Activated CD8-positive, alpha-beta T cell treated with anti-CD3 and anti-CD28 coated beads for 36 hours (primary cell): ENCODE results near the gene HTRA3. TPM values are rescaled to one million over a fixed set of nuclear protein-coding genes. Genes with fewer than 3 reads are reported as not detected.

Experiments
- ATAC-seq: fragments of 200-7000 bp; cut with Tn5 transposase; one replicate; pipeline ENCODE4 v1.10.0; 2021; ENCODE audit warnings: mild to moderate bottlenecking, moderate library complexity
- CTCF ChIA-PET: fragments of 350-600 bp; sonication (Branson Sonifier 250); formaldehyde crosslinking; loops from one replicate; lab custom pipeline; 2021; ENCODE audit warnings: antibody characterized with exemption; lab: Charles Lee
- POLR2A ChIA-PET: fragments of 350-600 bp; sonication (Branson Sonifier 250); formaldehyde crosslinking; loops from one replicate; lab custom pipeline; 2021; ENCODE audit warnings: antibody characterized with exemption; lab: Charles Lee
- DNase-seq: peaks from one replicate; pipeline ENCODE4 v3.0.0-alpha.2; 2020
- H3K27ac Mint-ChIP-seq: one replicate; pipeline ENCODE4 v1.8.0; 2021; ENCODE audit warnings: mild to moderate bottlenecking, mixed read lengths
- H3K27me3 Mint-ChIP-seq: one replicate; pipeline ENCODE4 v1.8.0; 2021; ENCODE audit warnings: mixed read lengths
- H3K36me3 Mint-ChIP-seq: one replicate; pipeline ENCODE4 v1.8.0; 2021; ENCODE audit warnings: low read depth, mixed read lengths
- H3K4me1 Mint-ChIP-seq: one replicate; pipeline ENCODE4 v1.8.0; 2021; ENCODE audit warnings: low read depth, mixed read lengths
- H3K4me3 Mint-ChIP-seq: one replicate; pipeline ENCODE4 v1.8.0; 2021; ENCODE audit warnings: mild to moderate bottlenecking, moderate library complexity, mixed read lengths
- H3K9me3 Mint-ChIP-seq: one replicate; pipeline ENCODE4 v1.8.0; 2021; ENCODE audit warnings: mixed read lengths
- intact Hi-C: fragments of 100-400 bp; cut with micrococcal nuclease; formaldehyde crosslinking; loops from one replicate; pipeline ENCODE4 v1.10.0; 2022
- total RNA-seq, 2 experiments: library from RNA; stranded (reverse); gene quantifications; one replicate each; pipeline ENCODE4 v1.2.3, GENCODE V29; 2021
- TF ChIP-seq, protein P1 (sequence below): fragments of 200-600 bp; IDR thresholded peaks from one replicate; pipeline ENCODE4 v1.8.0; 2022; ENCODE audit warnings: antibody characterized with exemption, mild to moderate bottlenecking

HTRA3 gene
- total RNA-seq, 2 experiments from 2014 or later: 0.11 TPM; not detected in 1

- H3K36me3 Mint-ChIP-seq: no peaks in the 10 kb centered on the region
- H3K9me3 Mint-ChIP-seq: peaks cover 1% of the 10 kb centered on the region
- CTCF ChIA-PET: no interaction called here
- H3K27me3 Mint-ChIP-seq: peaks cover 3% of the 10 kb centered on the region
- POLR2A ChIA-PET: no interaction called here
- no peaks in the 10 kb centered on the region for H3K4me1 Mint-ChIP-seq
- no peak overlapping the region for H3K27ac Mint-ChIP-seq
- TF ChIP-seq, protein P1, sequence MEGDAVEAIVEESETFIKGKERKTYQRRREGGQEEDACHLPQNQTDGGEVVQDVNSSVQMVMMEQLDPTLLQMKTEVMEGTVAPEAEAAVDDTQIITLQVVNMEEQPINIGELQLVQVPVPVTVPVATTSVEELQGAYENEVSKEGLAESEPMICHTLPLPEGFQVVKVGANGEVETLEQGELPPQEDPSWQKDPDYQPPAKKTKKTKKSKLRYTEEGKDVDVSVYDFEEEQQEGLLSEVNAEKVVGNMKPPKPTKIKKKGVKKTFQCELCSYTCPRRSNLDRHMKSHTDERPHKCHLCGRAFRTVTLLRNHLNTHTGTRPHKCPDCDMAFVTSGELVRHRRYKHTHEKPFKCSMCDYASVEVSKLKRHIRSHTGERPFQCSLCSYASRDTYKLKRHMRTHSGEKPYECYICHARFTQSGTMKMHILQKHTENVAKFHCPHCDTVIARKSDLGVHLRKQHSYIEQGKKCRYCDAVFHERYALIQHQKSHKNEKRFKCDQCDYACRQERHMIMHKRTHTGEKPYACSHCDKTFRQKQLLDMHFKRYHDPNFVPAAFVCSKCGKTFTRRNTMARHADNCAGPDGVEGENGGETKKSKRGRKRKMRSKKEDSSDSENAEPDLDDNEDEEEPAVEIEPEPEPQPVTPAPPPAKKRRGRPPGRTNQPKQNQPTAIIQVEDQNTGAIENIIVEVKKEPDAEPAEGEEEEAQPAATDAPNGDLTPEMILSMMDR: no peak
- intact Hi-C loops: no loop called here
- no peak overlapping the region for H3K4me3 Mint-ChIP-seq
- no peak for ATAC-seq
- no peak for DNase-seq
Observed at GRCh38 chr4:8306511-8307021, 37.0 kb downstream of the HTRA3 start.

DNA sequence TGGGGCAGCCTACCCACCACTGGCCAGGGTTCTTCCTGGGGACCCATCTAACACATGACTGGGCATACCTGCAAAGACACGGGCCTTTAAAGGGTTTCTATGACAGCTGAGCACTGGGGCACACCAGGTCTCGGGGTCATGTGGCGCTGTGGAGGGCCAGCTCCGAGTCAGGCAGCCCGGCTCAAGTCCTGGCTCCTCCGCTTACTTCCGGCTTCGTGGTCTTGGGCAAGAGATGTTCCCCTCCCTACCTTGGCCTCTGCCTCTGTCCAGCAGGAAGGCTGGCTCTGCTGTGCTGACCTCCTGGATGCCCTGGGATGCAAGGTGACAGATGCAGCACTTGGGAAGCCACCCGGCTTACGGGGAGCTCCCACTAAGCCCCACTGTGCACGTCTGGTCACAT, 37.6 kb downstream of the HTRA3 start:
- no peaks in the 10 kb centered on the region for H3K9me3 Mint-ChIP-seq
- intact Hi-C loops: no loop called here
- ChIA-PET POLR2A (no interaction called here), CTCF (no interaction called here)
- no peaks in the 10 kb centered on the region for H3K36me3 Mint-ChIP-seq
- no peak overlapping the region for H3K27ac Mint-ChIP-seq
- peaks cover 3% of the 10 kb centered on the region for H3K27me3 Mint-ChIP-seq
- H3K4me3 Mint-ChIP-seq: no peak overlapping the region
- H3K4me1 Mint-ChIP-seq: no peaks in the 10 kb centered on the region
- no peak for ATAC-seq
- no peak for DNase-seq
- TF ChIP-seq, protein P1: no peak

- no peak overlapping the region for H3K27ac Mint-ChIP-seq
- TF ChIP-seq, protein P1: no peak
- peaks cover 3% of the 10 kb centered on the region for H3K27me3 Mint-ChIP-seq
- CTCF ChIA-PET: no interaction called here
- H3K4me3 Mint-ChIP-seq: no peak overlapping the region
- H3K9me3 Mint-ChIP-seq: peaks cover 2% of the 10 kb centered on the region
- no peaks in the 10 kb centered on the region for H3K36me3 Mint-ChIP-seq
- POLR2A ChIA-PET: no interaction called here
- DNase-seq (no peak), ATAC-seq (no peak)
- H3K4me1 Mint-ChIP-seq: no peaks in the 10 kb centered on the region
- intact Hi-C loops: no loop called here
Observed at GRCh38 chr4:8307714-8308113, 38.2 kb downstream of the HTRA3 start.

GRCh38 chr4:8308144-8308543, 38.6 kb downstream of the HTRA3 start:
- TF ChIP-seq, protein P1: no peak
- intact Hi-C loops: no loop called here
- peaks cover 3% of the 10 kb centered on the region for H3K27me3 Mint-ChIP-seq
- no peaks in the 10 kb centered on the region for H3K36me3 Mint-ChIP-seq
- H3K4me3 Mint-ChIP-seq: no peak overlapping the region
- ChIA-PET POLR2A (no interaction called here), CTCF (no interaction called here)
- ATAC-seq (no peak), DNase-seq (no peak)
- H3K27ac Mint-ChIP-seq: no peak overlapping the region
- H3K9me3 Mint-ChIP-seq: peaks cover 2% of the 10 kb centered on the region
- H3K4me1 Mint-ChIP-seq: no peaks in the 10 kb centered on the region

DNA sequence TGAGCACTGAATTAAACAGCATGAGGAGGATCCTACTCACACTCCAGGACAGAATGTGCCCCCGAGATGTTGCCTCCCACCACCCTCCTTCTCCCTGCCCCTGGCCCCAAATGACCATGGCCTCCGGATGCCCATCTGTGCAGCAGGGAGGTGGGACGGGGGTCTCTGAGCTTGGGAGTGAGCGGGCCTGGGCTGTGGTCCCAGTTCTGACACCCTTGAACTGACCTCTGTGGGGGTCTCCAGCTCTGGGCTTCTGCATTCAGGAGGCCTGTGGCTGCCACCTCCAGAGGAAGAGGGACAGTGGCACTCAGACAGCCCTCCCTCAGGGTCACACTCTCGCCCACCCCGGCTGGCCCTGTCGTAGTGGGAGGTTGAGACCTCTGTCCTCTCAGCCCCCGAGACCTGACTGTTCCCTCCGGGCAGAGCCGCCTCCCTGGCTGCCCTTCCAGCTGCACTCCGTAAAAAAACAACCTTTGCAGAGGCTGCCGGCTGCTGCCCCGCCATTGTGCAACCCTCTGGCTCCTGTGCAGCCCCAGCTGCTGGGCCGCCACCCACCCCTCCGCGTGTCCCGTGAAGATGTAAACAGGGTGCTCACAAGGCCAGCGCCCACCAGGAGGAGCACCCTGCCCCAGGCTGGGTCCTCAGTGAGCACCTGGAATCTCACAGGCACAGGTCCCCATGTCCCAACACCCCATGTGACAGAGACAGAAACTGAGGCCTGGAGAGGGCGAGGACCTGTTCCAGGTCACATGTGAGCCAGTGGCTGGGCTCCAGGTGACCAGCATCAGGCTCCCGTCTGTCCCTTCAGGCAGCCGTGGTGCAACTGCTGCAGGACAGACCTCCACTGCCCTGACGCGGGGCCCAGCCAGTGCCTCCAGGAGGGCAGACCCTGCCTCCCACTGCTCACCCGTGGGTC, 39.6 kb downstream of the HTRA3 start:
- no peaks in the 10 kb centered on the region for H3K36me3 Mint-ChIP-seq
- ChIA-PET POLR2A (interaction anchor here (0.9 kb wide), 1 partner anchor 12 kb away, joined by 3 read pairs; no protein-coding TSS in a partner anchor), CTCF (no interaction called here)
- ATAC-seq (no peak), DNase-seq (no peak)
- TF ChIP-seq, protein P1: no peak
- intact Hi-C loops: no loop called here
- H3K4me3 Mint-ChIP-seq: no peak overlapping the region
- peaks cover 7% of the 10 kb centered on the region for H3K9me3 Mint-ChIP-seq
- H3K4me1 Mint-ChIP-seq: no peaks in the 10 kb centered on the region
- no peaks in the 10 kb centered on the region for H3K27me3 Mint-ChIP-seq
- H3K27ac Mint-ChIP-seq: no peak overlapping the region
